IPS-18a (cell line): ENCODE results near the gene ITGB2.
A peak's percentile ranks its signal among the peaks of the same experiment; 100 is the strongest.

Experiments used
- H3K27ac ChIP-seq: one replicate; pipeline ENCODE4 v1.5.1; 2013; ENCODE audit warnings: low read length
- H3K27me3 ChIP-seq: one replicate; pipeline ENCODE4 v1.6.1; 2013; ENCODE audit warnings: mild to moderate bottlenecking, low read length; ENCODE audit not compliant: control insufficient read depth, insufficient read depth
- H3K36me3 ChIP-seq: one replicate; pipeline ENCODE4 v1.6.1; 2013; ENCODE audit warnings: low read depth, low read length; ENCODE audit not compliant: control insufficient read depth
- H3K4me1 ChIP-seq: one replicate; pipeline ENCODE4 v1.6.1; 2013; ENCODE audit warnings: low read depth, low read length; ENCODE audit not compliant: control insufficient read depth
- H3K4me3 ChIP-seq: one replicate; pipeline ENCODE4 v1.5.1; 2013; ENCODE audit warnings: low read length
- H3K9ac ChIP-seq: one replicate; pipeline ENCODE4 v1.6.1; 2013; ENCODE audit warnings: mild to moderate bottlenecking, low read length, moderate library complexity
- H3K9me3 ChIP-seq: one replicate; pipeline ENCODE4 v1.6.1; 2013; ENCODE audit warnings: low read depth, low read length; ENCODE audit not compliant: control insufficient read depth

ITGB2 gene

DNA sequence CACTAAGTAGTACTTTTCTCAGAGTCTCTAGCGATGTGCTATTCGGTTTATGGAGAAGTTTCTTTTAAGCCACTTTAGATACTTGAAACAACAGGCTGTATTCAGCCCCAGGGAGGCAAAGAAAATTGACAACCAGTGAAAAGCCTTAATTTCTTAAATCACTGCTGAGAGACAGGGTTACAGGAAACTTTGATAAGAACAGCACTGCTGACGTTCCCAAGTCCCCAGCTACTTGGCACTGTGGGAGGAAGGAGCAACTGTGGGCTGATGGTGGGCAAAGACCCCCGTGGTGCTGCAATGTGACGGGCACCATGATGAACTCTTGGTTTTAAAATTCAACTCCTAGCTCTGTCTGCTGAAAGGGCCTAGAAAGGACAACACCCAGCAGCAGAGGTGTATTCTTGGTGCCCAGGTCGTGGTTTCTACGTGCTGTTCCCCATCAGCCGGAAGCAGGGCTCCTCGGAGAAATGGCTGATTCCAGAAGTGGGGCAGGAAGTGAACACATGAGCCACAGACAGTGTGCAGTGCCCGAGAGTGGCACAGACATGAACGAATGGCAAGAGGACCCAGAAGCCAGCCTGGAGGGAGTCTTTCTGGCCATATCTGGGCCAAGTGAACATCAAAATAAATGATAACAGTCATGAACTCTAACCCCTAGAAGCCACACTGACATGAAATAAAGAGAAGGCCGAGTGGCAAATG lies 52.5 kb downstream of the ITGB2 start:
- no peaks in the 10 kb centered on the region for H3K9me3 ChIP-seq
- no peak overlapping the region for H3K9ac ChIP-seq
- peaks cover 18% of the 10 kb centered on the region for H3K36me3 ChIP-seq
- no peaks in the 10 kb centered on the region for H3K27me3 ChIP-seq
- H3K27ac ChIP-seq: no peak overlapping the region
- H3K4me1 ChIP-seq: peaks cover 16% of the 10 kb centered on the region
- H3K4me3 ChIP-seq: no peak overlapping the region

DNA sequence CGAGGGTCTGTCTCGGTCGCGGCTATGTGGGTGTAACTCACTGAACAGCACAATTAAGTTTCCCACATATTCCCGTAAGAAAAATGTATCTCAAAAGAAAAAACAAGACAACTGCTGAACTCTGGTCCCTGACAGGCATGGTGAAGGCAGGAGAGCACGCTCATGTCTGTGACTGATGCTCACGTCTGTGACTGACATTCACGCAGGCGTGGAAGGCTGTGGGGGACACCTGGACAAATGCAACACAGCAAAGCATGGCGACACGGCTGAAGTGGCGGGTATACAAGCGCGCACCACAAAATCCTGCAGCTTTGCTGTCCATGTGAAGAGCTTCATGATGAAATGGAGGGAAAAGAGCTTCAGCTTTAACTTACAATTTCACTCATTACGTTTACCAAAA lies 53.2 kb downstream of the ITGB2 start:
- Histone ChIP-seq H3K9ac (peak overlapping the region; percentile 12), H3K4me3 (no peak overlapping the region), H3K36me3 (peaks cover 18% of the 10 kb centered on the region), H3K4me1 (peaks cover 16% of the 10 kb centered on the region), H3K9me3 (no peaks in the 10 kb centered on the region), H3K27ac (no peak overlapping the region), H3K27me3 (no peaks in the 10 kb centered on the region)

DNA sequence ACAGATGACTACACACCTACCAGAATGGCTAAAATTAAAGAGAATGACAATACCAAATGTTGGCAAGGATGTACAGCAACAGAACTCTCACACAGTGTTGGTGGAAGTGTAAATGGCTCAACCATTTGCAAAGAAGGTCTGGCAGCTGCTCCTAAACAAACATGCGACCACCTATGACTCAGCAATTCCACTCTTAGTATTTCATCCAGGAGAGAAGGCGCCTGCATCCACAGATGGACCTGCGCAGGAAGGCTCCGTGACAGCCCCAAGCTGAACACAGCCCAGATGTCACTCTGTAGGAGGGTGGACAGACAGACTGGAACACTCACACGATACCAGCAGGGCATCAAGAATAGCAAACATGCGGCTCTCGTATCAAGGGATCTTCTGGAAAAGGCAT lies 53.9 kb downstream of the ITGB2 start:
- H3K27ac ChIP-seq: peak overlapping the region; percentile 45
- no peaks in the 10 kb centered on the region for H3K9me3 ChIP-seq
- peak overlapping the region; percentile 12 for H3K9ac ChIP-seq
- peaks cover 18% of the 10 kb centered on the region for H3K36me3 ChIP-seq
- no peaks in the 10 kb centered on the region for H3K27me3 ChIP-seq
- H3K4me1 ChIP-seq: peaks cover 10% of the 10 kb centered on the region
- H3K4me3 ChIP-seq: no peak overlapping the region

DNA sequence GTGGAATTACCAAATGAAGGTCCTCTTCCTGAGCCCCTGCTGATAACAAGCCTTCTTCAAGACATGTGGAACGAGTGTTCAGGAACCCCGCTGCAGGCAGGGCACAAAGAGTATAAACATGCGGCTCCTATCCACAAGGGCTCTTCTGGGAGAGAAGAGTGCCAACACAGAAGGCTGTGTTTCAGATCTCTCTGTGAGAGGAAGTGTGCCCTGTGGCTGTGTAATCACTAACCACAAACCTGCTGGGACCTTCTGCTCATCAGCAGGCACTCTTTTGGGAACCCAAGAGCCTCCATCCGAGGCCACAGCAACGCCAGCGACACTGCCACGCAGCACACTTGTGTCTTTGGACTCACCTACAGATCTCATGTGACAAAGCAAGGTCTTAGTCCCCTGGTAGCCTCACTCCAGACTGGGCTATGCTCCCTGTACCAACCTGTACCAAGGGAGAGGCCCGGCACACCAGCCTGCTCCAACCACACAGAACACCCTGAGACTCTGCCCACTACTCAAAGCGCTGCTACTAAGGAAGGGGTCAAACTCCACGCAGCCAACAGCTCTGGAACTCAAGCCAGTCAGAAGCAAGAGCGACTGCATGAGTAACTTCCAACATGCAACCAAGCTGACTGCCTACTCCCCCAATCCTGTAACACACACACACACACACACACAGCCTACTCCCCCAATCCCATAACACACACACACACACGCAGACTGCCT lies 55.0 kb downstream of the ITGB2 start:
- H3K4me1 ChIP-seq: peaks cover 6% of the 10 kb centered on the region
- H3K27ac ChIP-seq: no peak overlapping the region

DNA sequence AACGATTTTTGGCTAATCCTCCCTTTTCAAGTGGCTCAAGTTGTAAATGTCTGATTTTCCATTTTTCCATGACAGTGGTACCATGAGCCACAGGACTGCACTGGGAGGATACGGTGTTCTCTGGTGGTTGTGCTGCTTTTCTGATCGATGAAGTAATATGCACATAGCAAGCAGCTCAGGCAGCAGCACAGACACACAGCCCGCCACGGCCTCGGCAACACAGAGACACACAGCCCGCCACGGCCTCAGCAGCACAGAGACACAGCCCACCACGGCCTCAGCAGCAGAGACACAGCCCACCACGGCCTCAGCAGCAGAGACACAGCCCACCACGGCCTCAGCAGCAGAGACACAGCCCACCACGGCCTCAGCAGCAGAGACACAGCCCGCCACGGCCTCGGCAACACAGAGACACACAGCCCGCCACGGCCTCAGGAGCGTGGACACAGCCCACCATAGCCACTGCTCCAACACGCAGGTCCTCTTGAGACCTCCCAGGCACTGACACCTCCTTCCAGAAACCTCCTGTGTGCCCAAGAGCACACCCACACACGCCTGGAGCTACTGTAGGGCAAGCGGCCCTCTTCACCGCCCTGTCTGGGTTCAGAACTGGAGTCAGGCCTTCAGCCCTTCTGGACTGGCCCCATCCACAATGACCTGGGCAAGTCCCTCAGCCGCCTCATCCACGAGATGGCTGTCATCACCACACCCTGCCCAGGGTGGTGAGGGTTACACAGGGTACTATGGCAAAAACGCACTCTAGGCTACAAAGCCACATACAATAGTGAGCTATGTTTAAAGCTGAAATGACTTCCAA lies 57.6 kb downstream of the ITGB2 start:
- peaks cover 6% of the 10 kb centered on the region for H3K4me1 ChIP-seq
- no peaks in the 10 kb centered on the region for H3K9me3 ChIP-seq
- no peak overlapping the region for H3K4me3 ChIP-seq
- H3K27ac ChIP-seq: no peak overlapping the region
- no peak overlapping the region for H3K9ac ChIP-seq
- peaks cover 30% of the 10 kb centered on the region for H3K36me3 ChIP-seq
- H3K27me3 ChIP-seq: no peaks in the 10 kb centered on the region

More for the DNA sequence above, 55.0 kb downstream of the ITGB2 start:
- Histone ChIP-seq H3K9ac (no peak overlapping the region), H3K9me3 (no peaks in the 10 kb centered on the region), H3K36me3 (peaks cover 18% of the 10 kb centered on the region), H3K27me3 (no peaks in the 10 kb centered on the region), H3K4me3 (no peak overlapping the region)

DNA sequence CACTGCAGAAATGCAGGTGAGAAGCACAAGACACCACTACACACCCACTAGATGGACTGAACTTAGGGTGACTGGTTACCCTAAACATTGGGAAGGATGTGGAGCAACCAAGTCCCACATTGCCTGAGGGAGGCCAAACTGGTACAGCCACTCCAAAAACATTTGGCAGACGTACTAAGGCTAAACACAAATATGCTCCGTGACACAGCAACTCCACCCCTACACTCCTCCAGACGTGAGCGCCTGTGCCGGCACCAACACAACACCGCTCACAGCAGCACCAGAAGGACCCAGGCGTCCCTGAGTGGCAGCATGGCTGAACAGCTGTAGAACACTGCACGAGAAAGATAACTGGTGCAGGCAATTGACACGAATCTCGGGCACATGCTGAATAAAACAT lies 61.9 kb downstream of the ITGB2 start:
- Histone ChIP-seq H3K9ac (no peak overlapping the region), H3K27ac (no peak overlapping the region), H3K9me3 (no peaks in the 10 kb centered on the region), H3K4me3 (no peak overlapping the region), H3K4me1 (no peaks in the 10 kb centered on the region), H3K36me3 (peaks cover 54% of the 10 kb centered on the region), H3K27me3 (no peaks in the 10 kb centered on the region)

DNA sequence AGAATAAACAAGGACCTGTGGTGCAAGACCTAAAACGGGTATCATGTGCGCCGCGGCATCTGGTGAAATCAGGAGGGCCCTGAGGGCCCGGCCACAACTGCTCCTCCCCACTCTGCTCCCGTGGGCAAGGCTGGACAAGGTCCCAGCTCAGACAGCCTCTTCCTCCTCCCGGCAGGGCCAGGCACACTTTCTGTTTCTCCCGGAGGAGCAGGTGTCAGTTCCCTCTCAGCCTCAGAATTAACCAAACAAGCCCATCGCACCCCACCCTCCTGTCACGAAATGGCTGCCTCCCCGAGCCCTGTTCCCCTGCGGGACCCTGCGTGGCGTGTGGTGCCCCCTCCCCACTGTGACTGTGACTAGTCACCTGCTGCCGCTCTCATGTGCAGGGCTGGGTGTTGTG lies 62.4 kb downstream of the ITGB2 start:
- H3K4me3 ChIP-seq: no peak overlapping the region
- H3K9ac ChIP-seq: no peak overlapping the region
- no peaks in the 10 kb centered on the region for H3K27me3 ChIP-seq
- H3K36me3 ChIP-seq: peaks cover 49% of the 10 kb centered on the region
- H3K27ac ChIP-seq: no peak overlapping the region
- H3K9me3 ChIP-seq: no peaks in the 10 kb centered on the region
- no peaks in the 10 kb centered on the region for H3K4me1 ChIP-seq

DNA sequence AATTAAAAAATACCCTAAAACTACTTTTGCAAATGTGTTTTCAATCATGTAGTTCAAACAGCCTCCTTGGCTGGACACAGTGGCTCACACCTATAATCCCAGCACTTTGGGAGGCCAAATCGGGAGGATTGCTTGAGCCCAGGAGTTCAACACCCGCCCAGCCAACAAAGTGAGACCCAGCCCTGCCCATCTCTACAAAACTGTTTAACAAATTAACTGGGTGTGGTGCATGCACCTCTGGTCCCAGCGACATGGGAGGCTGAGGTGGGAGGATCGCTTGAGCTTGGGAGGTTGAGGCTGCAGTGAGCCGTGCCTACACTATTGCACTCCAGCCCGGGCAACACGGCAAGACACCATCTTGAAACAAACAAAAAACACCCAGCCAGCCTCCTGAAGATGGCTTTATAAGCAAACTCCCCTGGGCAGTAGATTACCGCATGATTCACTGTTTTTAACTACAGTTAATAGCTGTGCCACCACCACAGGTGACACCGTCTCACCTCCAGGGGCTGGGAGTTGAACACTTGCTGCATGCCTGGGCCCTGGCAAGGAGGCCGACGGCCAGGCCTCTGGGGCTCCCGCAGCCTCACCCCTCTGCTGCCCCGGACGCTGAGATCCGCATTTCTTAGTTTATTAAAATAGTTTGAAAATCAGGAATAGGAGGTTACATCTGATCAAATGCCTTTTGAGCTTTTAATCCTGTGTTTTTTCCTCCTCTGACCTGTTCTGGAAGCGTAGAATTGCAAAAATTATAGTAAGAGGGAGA lies 63.4 kb downstream of the ITGB2 start:
- H3K4me1 ChIP-seq: no peaks in the 10 kb centered on the region
- no peak overlapping the region for H3K4me3 ChIP-seq

DNA sequence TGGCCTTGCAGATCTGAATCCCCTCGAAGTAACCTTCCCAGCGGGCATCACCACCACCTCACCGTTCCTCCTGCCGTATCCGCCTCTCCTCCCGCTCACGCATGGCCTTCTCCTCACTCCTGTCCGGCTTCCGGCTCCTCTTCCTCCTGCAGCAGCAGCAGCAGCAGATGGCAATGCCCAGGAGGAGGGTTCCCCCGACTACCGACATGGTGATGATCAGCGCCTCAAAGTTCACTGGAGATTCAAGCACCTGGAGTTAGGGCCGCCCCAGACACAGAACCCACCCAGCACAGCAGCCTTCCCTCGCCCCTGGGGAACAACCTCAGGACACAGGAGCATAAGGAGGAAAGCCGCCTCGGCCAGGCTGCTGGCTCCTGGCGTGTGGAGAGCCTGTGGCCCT lies 64.6 kb downstream of the ITGB2 start:
- H3K4me3 ChIP-seq: no peak overlapping the region
- no peak overlapping the region for H3K27ac ChIP-seq
- peaks cover 60% of the 10 kb centered on the region for H3K36me3 ChIP-seq
- no peaks in the 10 kb centered on the region for H3K27me3 ChIP-seq
- H3K9me3 ChIP-seq: no peaks in the 10 kb centered on the region
- H3K4me1 ChIP-seq: no peaks in the 10 kb centered on the region
- no peak overlapping the region for H3K9ac ChIP-seq

More for the DNA sequence above, 63.4 kb downstream of the ITGB2 start:
- no peaks in the 10 kb centered on the region for H3K27me3 ChIP-seq
- H3K9ac ChIP-seq: no peak overlapping the region
- peaks cover 52% of the 10 kb centered on the region for H3K36me3 ChIP-seq
- H3K9me3 ChIP-seq: no peaks in the 10 kb centered on the region
- H3K27ac ChIP-seq: no peak overlapping the region

DNA sequence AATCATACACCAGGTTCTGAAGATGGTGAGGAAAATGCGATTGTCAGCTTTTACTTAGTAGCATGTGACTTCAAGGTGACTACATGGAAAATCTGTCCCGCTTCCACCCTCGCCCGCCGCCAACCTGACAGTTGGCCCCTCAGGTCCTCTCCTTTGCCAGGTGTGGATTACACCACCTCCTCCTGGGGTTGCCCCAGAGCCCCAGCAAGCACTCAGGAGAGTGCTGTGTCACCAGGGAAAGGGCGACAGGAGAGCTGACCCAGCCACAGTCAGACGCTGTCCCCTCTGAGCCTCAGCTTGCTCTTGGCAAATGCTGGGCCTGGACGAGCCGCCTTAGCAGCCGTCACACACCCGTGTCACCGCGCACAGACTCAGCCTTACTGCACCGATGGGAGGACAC lies 65.1 kb downstream of the ITGB2 start:
- H3K4me3 ChIP-seq: no peak overlapping the region
- H3K27me3 ChIP-seq: no peaks in the 10 kb centered on the region
- no peak overlapping the region for H3K9ac ChIP-seq
- no peaks in the 10 kb centered on the region for H3K4me1 ChIP-seq
- H3K27ac ChIP-seq: no peak overlapping the region
- H3K9me3 ChIP-seq: no peaks in the 10 kb centered on the region
- H3K36me3 ChIP-seq: peaks cover 66% of the 10 kb centered on the region
